IMR-90 (cell line): ENCODE results near the gene UXS1. TPM values are rescaled to one million over a fixed set of nuclear protein-coding genes. Genes with fewer than 3 reads are reported as not detected.

ENCODE experiments used
- ATAC-seq: fragments of 200-7000 bp; cut with Tn5 transposase; 2 replicates; pipeline ENCODE4 v1.9.1; 2020; ENCODE audit warnings: low read depth, mild to moderate bottlenecking, moderate library complexity
- BruUV-seq: library from RNA; stranded (reverse); fragments of 400-500 nt; replicated peaks from 2 replicates; lab custom pipeline; 2021; lab: Mats Ljungman, UMichigan
- CTCF ChIA-PET: fragments of 300-600 bp; formaldehyde crosslinking; extraction: SDS; loops from one replicate; lab custom pipeline; 2021; ENCODE audit warnings: antibody characterized with exemption; lab: Yijun Ruan, JAX
- POLR2A ChIA-PET: fragments of 300-600 bp; sonication (Branson Sonifier 250); formaldehyde crosslinking; loops from one replicate; lab custom pipeline; 2022; ENCODE audit warnings: antibody characterized with exemption; ENCODE audit not compliant: unreplicated experiment; lab: Charles Lee
- DNase-seq: peaks from one replicate; pipeline ENCODE4 v3.0.0; 2013
- H2AFZ ChIP-seq: replicated peaks from 2 replicates; pipeline ENCODE3; 2013; ENCODE audit warnings: low read length, mild to moderate bottlenecking; ENCODE audit not compliant: poor library complexity
- H2AK5ac ChIP-seq: 2 replicates; pipeline ENCODE4 v1.6.1; 2013; ENCODE audit warnings: low read depth, low read length, inconsistent platforms
- H2AK9ac ChIP-seq: replicated peaks from 2 replicates; pipeline ENCODE3; 2013; ENCODE audit warnings: mild to moderate bottlenecking, low read depth, low read length, moderate library complexity; ENCODE audit not compliant: poor library complexity
- H2BK120ac ChIP-seq: 2 replicates; pipeline ENCODE4 v1.6.1; 2013; ENCODE audit warnings: low read depth, low read length, inconsistent platforms
- H2BK15ac ChIP-seq: 3 replicates; pipeline ENCODE4 v1.6.1; 2013; ENCODE audit warnings: low read depth, low read length, inconsistent platforms
- H2BK20ac ChIP-seq: 2 replicates; pipeline ENCODE4 v1.6.1; 2013; ENCODE audit warnings: low read depth, mild to moderate bottlenecking, inconsistent platforms, low read length, moderate library complexity
- H2BK5ac ChIP-seq: 2 replicates; pipeline ENCODE4 v1.6.1; 2013; ENCODE audit warnings: mild to moderate bottlenecking, low read depth, low read length, inconsistent platforms; ENCODE audit not compliant: poor library complexity, severe bottlenecking
- H3K14ac ChIP-seq: replicated peaks from 2 replicates; pipeline ENCODE4 v1.6.1; 2013; ENCODE audit warnings: low read depth, low read length, inconsistent platforms
- H3K18ac ChIP-seq: 2 replicates; pipeline ENCODE4 v1.6.1; 2013; ENCODE audit warnings: low read depth, low read length, control low read depth
- H3K23ac ChIP-seq: 2 replicates; pipeline ENCODE4 v1.6.1; 2013; ENCODE audit warnings: low read depth, low read length, inconsistent platforms
- H3K27ac ChIP-seq: 2 replicates; pipeline ENCODE4 v1.5.1; 2013; ENCODE audit warnings: mild to moderate bottlenecking, control low read depth, low read length; ENCODE audit not compliant: insufficient read depth
- H3K27me3 ChIP-seq: 2 replicates; pipeline ENCODE4 v1.6.1; 2013; ENCODE audit warnings: low read length; ENCODE audit not compliant: control insufficient read depth, insufficient read depth
- H3K36me3 ChIP-seq: 2 replicates; pipeline ENCODE4 v1.6.1; 2013; ENCODE audit warnings: low read length, mixed read lengths; ENCODE audit not compliant: control insufficient read depth, insufficient read depth
- H3K4ac ChIP-seq: 2 replicates; pipeline ENCODE4 v1.6.1; 2013; ENCODE audit warnings: low read depth, low read length, inconsistent platforms
- H3K4me1 ChIP-seq: 2 replicates; pipeline ENCODE4 v1.6.1; 2013; ENCODE audit warnings: low read length, mixed read lengths; ENCODE audit not compliant: control insufficient read depth, insufficient read depth
- H3K4me2 ChIP-seq: 2 replicates; pipeline ENCODE4 v1.6.1; 2013; ENCODE audit warnings: low read depth, mild to moderate bottlenecking, control low read depth, low read length, moderate library complexity
- H3K4me3 ChIP-seq: 2 replicates; pipeline ENCODE4 v1.5.1; 2013; ENCODE audit warnings: low read depth, mild to moderate bottlenecking, control low read depth, low read length, moderate library complexity; ENCODE audit not compliant: insufficient read depth
- H3K56ac ChIP-seq: 2 replicates; pipeline ENCODE4 v1.6.1; 2013; ENCODE audit warnings: low read length, inconsistent platforms; ENCODE audit not compliant: insufficient read depth; ENCODE audit errors: extremely low read depth
- H3K79me1 ChIP-seq, 2 experiments: 2 replicates each; pipeline ENCODE4 v1.6.1; 2013; ENCODE audit warnings: low read length in 2 of 2, inconsistent platforms in 1 of 2, low read depth in 1 of 2
- H3K9ac ChIP-seq: 2 replicates; pipeline ENCODE4 v1.6.1; 2013; ENCODE audit warnings: low read depth, low read length, control low read depth
- H3K9me1 ChIP-seq: 2 replicates; pipeline ENCODE4 v1.6.1; 2013; ENCODE audit warnings: low read length, inconsistent platforms; ENCODE audit not compliant: insufficient read depth
- H3K9me3 ChIP-seq: 2 replicates; pipeline ENCODE4 v1.6.1; 2013; ENCODE audit warnings: low read length; ENCODE audit not compliant: control insufficient read depth, insufficient read depth
- H4K20me1 ChIP-seq: 2 replicates; pipeline ENCODE4 v1.6.1; 2013; ENCODE audit warnings: low read length, inconsistent platforms; ENCODE audit not compliant: insufficient read depth
- H4K5ac ChIP-seq: 2 replicates; pipeline ENCODE4 v1.6.1; 2013; ENCODE audit warnings: mild to moderate bottlenecking, low read depth, low read length, control low read depth
- H4K8ac ChIP-seq, 2 experiments: 2 replicates each; pipeline ENCODE4 v1.6.1; 2013; ENCODE audit warnings: low read depth in 2 of 2, low read length in 2 of 2, control low read depth in 1 of 2, inconsistent platforms in 1 of 2
- H4K91ac ChIP-seq: 2 replicates; pipeline ENCODE4 v1.6.1; 2013; ENCODE audit warnings: low read depth, low read length, inconsistent platforms; ENCODE audit not compliant: insufficient read depth
- BHLHE40 ChIP-seq: fragments of 150-350 bp; IDR thresholded peaks from 2 replicates; pipeline ENCODE4 v1.6.1; 2016; ENCODE audit warnings: mild to moderate bottlenecking, low read depth, low read length
- CEBPB ChIP-seq: IDR thresholded peaks from 2 replicates; pipeline ENCODE4 v1.6.1; 2012; ENCODE audit warnings: low read depth, low read length, improper control_type of control experiment
- CHD1 ChIP-seq: IDR thresholded peaks from 2 replicates; pipeline ENCODE4 v1.6.1; 2012; ENCODE audit warnings: low read depth, low read length, improper control_type of control experiment
- CTCF ChIP-seq: conservative IDR thresholded peaks from 2 replicates; pipeline ENCODE4 v1.5.1; 2012; ENCODE audit warnings: mild to moderate bottlenecking, low read depth, low read length, improper control_type of control experiment
- FOS ChIP-seq: fragments of 150-350 bp; IDR thresholded peaks from 2 replicates; pipeline ENCODE4 v1.6.1; 2016; ENCODE audit warnings: low read depth, low read length
- MAZ ChIP-seq: IDR thresholded peaks from 2 replicates; pipeline ENCODE4 v1.6.1; 2012; ENCODE audit warnings: low read depth, mild to moderate bottlenecking, low read length, improper control_type of control experiment, moderate library complexity, borderline replicate concordance
- POLR2A ChIP-seq: IDR thresholded peaks from 2 replicates; pipeline ENCODE4 v1.6.1; 2012; ENCODE audit warnings: mild to moderate bottlenecking, low read depth, low read length
- RAD21 ChIP-seq: IDR thresholded peaks from 2 replicates; pipeline ENCODE4 v1.6.1; 2012; ENCODE audit warnings: low read length, improper control_type of control experiment
- RCOR1 ChIP-seq: IDR thresholded peaks from 2 replicates; pipeline ENCODE4 v1.6.1; 2012; ENCODE audit warnings: mild to moderate bottlenecking, low read length, improper control_type of control experiment; ENCODE audit not compliant: insufficient replicate concordance
- RFX5 ChIP-seq: IDR thresholded peaks from 2 replicates; pipeline ENCODE4 v1.8.0; 2012; ENCODE audit warnings: low read depth, mild to moderate bottlenecking, low read length, moderate library complexity
- SMC3 ChIP-seq: fragments of 150-350 bp; IDR thresholded peaks from 2 replicates; pipeline ENCODE4 v1.6.1; 2016; ENCODE audit warnings: low read depth, mild to moderate bottlenecking, antibody characterized with exemption, low read length, moderate library complexity
- WGBS, 2 experiments: methylation state at CpG; one replicate each; pipeline versions ENCODE4 v1.1.5 to v1.1.7; 2013; ENCODE audit warnings: missing lambda C conversion rate in 2 of 2; ENCODE audit not compliant: insufficient read length in 1 of 2; ENCODE audit errors: extremely low coverage in 2 of 2; 5-methylcytosine and 5-hydroxymethylcytosine counted together
- dilution Hi-C: fragments of 300-500 bp; cut with HindIII; formaldehyde crosslinking; loops from one replicate; pipeline ENCODE4 v1.14.3; 2018; ENCODE audit warnings: low sequenced_read_pairs; ENCODE audit not compliant: unreplicated experiment
- in situ Hi-C: fragments of 300-500 bp; cut with MboI; formaldehyde crosslinking; loops from 3 replicates; pipeline ENCODE4 v1.14.3; 2019; ENCODE audit warnings: low sequenced_read_pairs, inconsistent platforms, mixed read lengths
- intact Hi-C: fragments of 100-400 bp; cut with micrococcal nuclease; formaldehyde crosslinking; loops from 2 replicates; pipeline ENCODE4 v1.10.0; 2022
- polyA plus RNA-seq, 3 experiments: library from polyadenylated mRNA; depleted of rRNA; stranded (reverse); fragments of >200 nt; gene quantifications; 2 replicates each; pipeline ENCODE4 v1.2.3, GENCODE V29; 2012; ENCODE audit warnings: low replicate concordance in 1 of 3
- total RNA-seq: library from RNA; depleted of rRNA; stranded (reverse); fragments of >200 nt; gene quantifications from 2 replicates; pipeline ENCODE4 v1.2.3, GENCODE V29; 2012

Gene UXS1
- total and polyA plus RNA-seq, 2 of the 4 experiments (the other 2 are of a cell fraction) = 33.7 to 54.3 TPM

GRCh38 chr2:106138543-106139237, 55.4 kb downstream of the UXS1 start:
- H2AK9ac ChIP-seq = no peak overlapping the region
- H2BK5ac ChIP-seq = no peak overlapping the region
- no TSS peak for BruUV-seq
- no peak overlapping the region; the same call in 1 of the 2 replicates for H2BK20ac ChIP-seq
- H2AFZ ChIP-seq = peak overlapping the region; percentile 17
- peak overlapping the region; percentile 22; the same call in 1 of the 2 replicates for H3K18ac ChIP-seq
- in situ Hi-C loops (no loop called here), intact Hi-C loops (no loop called here), dilution Hi-C loops (no loop called here)
- H4K5ac ChIP-seq = peak overlapping the region; percentile 16; the same call in 1 of the 2 replicates
- no peak overlapping the region for H2AK5ac ChIP-seq
- H2BK15ac ChIP-seq = no peak overlapping the region
- CTCF ChIA-PET = no interaction called here
- peak overlapping the region; percentile 20; the same call in 1 of the 2 replicates for H3K23ac ChIP-seq
- H3K36me3 ChIP-seq = peaks cover 2% of the 10 kb centered on the region; the same call in 1 of the 2 replicates
- H3K4me1 ChIP-seq = peaks cover 22% of the 10 kb centered on the region
- H3K14ac ChIP-seq = no peak overlapping the region
- ATAC-seq = peak; percentile 15
- POLR2A ChIA-PET = no interaction called here
- peak overlapping the region; percentile 37 for H4K91ac ChIP-seq
- no peak for DNase-seq
- H3K9me3 ChIP-seq = no peaks in the 10 kb centered on the region
- H3K9ac ChIP-seq = no peak overlapping the region
- peaks cover 5 to 27% of the 10 kb centered on the region in 2 experiments; a peak in 3 of 4 replicates for H3K79me1 ChIP-seq
- no peak for TF ChIP-seq FOS
- no peak for TF ChIP-seq SMC3
- no peak for TF ChIP-seq MAZ
- no peak for TF ChIP-seq RAD21
- no peak for TF ChIP-seq BHLHE40
- TF ChIP-seq POLR2A = no peak
- TF ChIP-seq RFX5 = no peak
- TF ChIP-seq CTCF = no peak
- no peak for TF ChIP-seq CEBPB
- no peak for TF ChIP-seq RCOR1
- no peak for TF ChIP-seq CHD1
- no peaks in the 10 kb centered on the region for H3K27me3 ChIP-seq
- 60% methylated on average over 2 of the region's 11 CpGs; no CpG with 5 or more reads in 1 of the 2 experiments for WGBS, 2 experiments
- H3K56ac ChIP-seq = no peak overlapping the region
- peaks cover 7% of the 10 kb centered on the region; the same call in 1 of the 2 replicates for H3K9me1 ChIP-seq
- H3K4me2 ChIP-seq = no peak overlapping the region; the same call in 1 of the 2 replicates
- H2BK120ac ChIP-seq = peak overlapping the region; percentile 30; the same call in 1 of the 2 replicates
- no peak overlapping the region for H3K4me3 ChIP-seq
- no peak overlapping the region; the same call in 1 of the 2 replicates for H3K27ac ChIP-seq
- H4K8ac ChIP-seq = 0 out of 4 replicates have a peak overlapping the region, but pooled peaks of 1 of the 2 experiments have one; percentile 39
- no peaks in the 10 kb centered on the region for H4K20me1 ChIP-seq
- H3K4ac ChIP-seq = peak overlapping the region; percentile 36; the same call in 1 of the 2 replicates
